ENCODE data around the gene INVS. TPM values are rescaled to one million over a fixed set of nuclear protein-coding genes. Genes with fewer than 3 reads are reported as not detected.

Gene INVS
- total RNA-seq, 1 donor from 2014 or later = 18.7 TPM

GRCh38 chr9:100267211-100267610, 168.2 kb downstream of the INVS start:
- H3K36me3 ChIP-seq (ENCODE audit: control insufficient read depth, insufficient read depth, low read length) = no peaks in the 10 kb centered on the region
- no peaks in the 10 kb centered on the region for H3K27me3 ChIP-seq (ENCODE audit: control insufficient read depth, insufficient read depth, low read length)
- TF ChIP-seq CTCF (IDR thresholded peaks at IDR 0.05; ENCODE audit: insufficient read depth, low read length, poor library complexity, severe bottlenecking) = no peak
- H3K4me3 ChIP-seq (ENCODE audit: low read depth, low read length) = no peak overlapping the region
- DNase-seq (ENCODE audit: low read depth) = no peak

GRCh38 chr9:100268271-100268670, 169.2 kb downstream of the INVS start:
- H3K27me3 ChIP-seq (ENCODE audit: control insufficient read depth, insufficient read depth, low read length) = no peaks in the 10 kb centered on the region
- TF ChIP-seq CTCF (IDR thresholded peaks at IDR 0.05; ENCODE audit: insufficient read depth, low read length, poor library complexity, severe bottlenecking) = no peak
- DNase-seq (ENCODE audit: low read depth) = no peak
- H3K4me3 ChIP-seq (ENCODE audit: low read depth, low read length) = no peak overlapping the region
- peaks cover 1% of the 10 kb centered on the region for H3K36me3 ChIP-seq (ENCODE audit: control insufficient read depth, insufficient read depth, low read length)

- TF ChIP-seq CTCF (IDR thresholded peaks at IDR 0.05; ENCODE audit: insufficient read depth, low read length, poor library complexity, severe bottlenecking) = no peak
- no peak for DNase-seq (ENCODE audit: low read depth)
- no peak overlapping the region for H3K4me3 ChIP-seq (ENCODE audit: low read depth, low read length)
- H3K27me3 ChIP-seq (ENCODE audit: control insufficient read depth, insufficient read depth, low read length) = no peaks in the 10 kb centered on the region
- H3K36me3 ChIP-seq (ENCODE audit: control insufficient read depth, insufficient read depth, low read length) = peaks cover 1% of the 10 kb centered on the region
Measured at GRCh38 chr9:100269656-100270055, 170.6 kb downstream of the INVS start.

GRCh38 chr9:100277166-100277979, 178.3 kb downstream of the INVS start:
- no peaks in the 10 kb centered on the region for H3K27me3 ChIP-seq (ENCODE audit: control insufficient read depth, insufficient read depth, low read length)
- peak; percentile 34 for DNase-seq (ENCODE audit: low read depth)
- H3K4me3 ChIP-seq (ENCODE audit: low read depth, low read length) = no peak overlapping the region
- peaks cover 1% of the 10 kb centered on the region for H3K36me3 ChIP-seq (ENCODE audit: control insufficient read depth, insufficient read depth, low read length)
- no peak for TF ChIP-seq CTCF (IDR thresholded peaks at IDR 0.05; ENCODE audit: insufficient read depth, low read length, poor library complexity, severe bottlenecking)

GRCh38 chr9:100281066-100281465, 182.0 kb downstream of the INVS start:
- TF ChIP-seq CTCF (IDR thresholded peaks at IDR 0.05; ENCODE audit: insufficient read depth, low read length, poor library complexity, severe bottlenecking) = no peak
- DNase-seq (ENCODE audit: low read depth) = no peak
- Histone ChIP-seq H3K4me3 (ENCODE audit: low read depth, low read length) (no peak overlapping the region), H3K36me3 (ENCODE audit: control insufficient read depth, insufficient read depth, low read length) (peaks cover 2% of the 10 kb centered on the region), H3K27me3 (ENCODE audit: control insufficient read depth, insufficient read depth, low read length) (no peaks in the 10 kb centered on the region)
